ENCODE data around the gene ALDH3B1.
A peak's percentile ranks its signal among the peaks of the same experiment; 100 is the strongest.

ALDH3B1 gene

GRCh38 chr11:68003846-68004550 is 6.1 kb upstream of the ALDH3B1 start, which contains the start of gene UNC93B1 (continued):
- peak; percentile 53; the same call in 1 of the 2 replicates for TF ChIP-seq ZNF335 (tag by site-specific recombination; conservative IDR thresholded peaks at IDR 0.05)
- 0 out of 2 replicates have a peak, but pooled peaks have one; percentile 41 for TF ChIP-seq ZSCAN30 (tag by site-specific recombination; IDR thresholded peaks at IDR 0.05)
- TF ChIP-seq ZNF513 (tag by site-specific recombination; IDR thresholded peaks at IDR 0.05) = no peak
- no peak for TF ChIP-seq ZNF274 (IDR thresholded peaks at IDR 0.05; ENCODE audit: low read length)
- TF ChIP-seq ZNF274 (tag by site-specific recombination; IDR thresholded peaks at IDR 0.05; ENCODE audit: borderline replicate concordance) = no peak
- no peak for TF ChIP-seq HOXA7 (CRISPR knock-in tag; IDR thresholded peaks at IDR 0.05; ENCODE audit: borderline replicate concordance)
- TF ChIP-seq ZNF155 (tag by site-specific recombination; IDR thresholded peaks at IDR 0.05) = no peak
- TF ChIP-seq SCRT1 (tag by site-specific recombination; IDR thresholded peaks at IDR 0.05; ENCODE audit: borderline replicate concordance) = no peak
- TF ChIP-seq SP7 (tag by site-specific recombination; IDR thresholded peaks at IDR 0.05) = peak; percentile 56
- no peak for TF ChIP-seq PRDM2 (tag by site-specific recombination; IDR thresholded peaks at IDR 0.05; ENCODE audit: borderline replicate concordance)
- TF ChIP-seq ZNF184 (tag by site-specific recombination; IDR thresholded peaks at IDR 0.05) = 0 out of 2 replicates have a peak, but pooled peaks have one; percentile 36
- 0 out of 2 replicates have a peak, but pooled peaks have one; percentile 58 for TF ChIP-seq ZNF324 (tag by site-specific recombination; IDR thresholded peaks at IDR 0.05)
- no peak for TF ChIP-seq OVOL3 (tag by site-specific recombination; IDR thresholded peaks at IDR 0.05)
- TF ChIP-seq ZFHX2 (tag by site-specific recombination; conservative IDR thresholded peaks at IDR 0.05) = peak; percentile 42
- TF ChIP-seq PATZ1 (tag by site-specific recombination; IDR thresholded peaks at IDR 0.05) = 0 out of 2 replicates have a peak, but pooled peaks have one; percentile 26
- TF ChIP-seq REST (tag by site-specific recombination; IDR thresholded peaks at IDR 0.05) = no peak
- TF ChIP-seq KLF8 (tag by site-specific recombination; IDR thresholded peaks at IDR 0.05) = 0 out of 2 replicates have a peak, but pooled peaks have one; percentile 40
- TF ChIP-seq ZNF488 (tag by site-specific recombination; IDR thresholded peaks at IDR 0.05) = no peak
- TF ChIP-seq ZNF747 (tag by site-specific recombination; IDR thresholded peaks at IDR 0.05) = no peak
- TF ChIP-seq EGR2 (tag by site-specific recombination; IDR thresholded peaks at IDR 0.05; ENCODE audit: low read depth) = peak; percentile 26; the same call in 1 of the 2 replicates
- TF ChIP-seq HOXC10 (CRISPR knock-in tag; IDR thresholded peaks at IDR 0.05) = no peak
- no peak for TF ChIP-seq ZNF423 (tag by site-specific recombination; IDR thresholded peaks at IDR 0.05)
- TF ChIP-seq GLI2 (tag by site-specific recombination; IDR thresholded peaks at IDR 0.05; ENCODE audit: borderline replicate concordance, low read depth) = no peak
- peak; percentile 51 for TF ChIP-seq ZXDB (tag by site-specific recombination; IDR thresholded peaks at IDR 0.05)
